ENCODE results near the gene BTBD7.

The BTBD7 gene

DNA sequence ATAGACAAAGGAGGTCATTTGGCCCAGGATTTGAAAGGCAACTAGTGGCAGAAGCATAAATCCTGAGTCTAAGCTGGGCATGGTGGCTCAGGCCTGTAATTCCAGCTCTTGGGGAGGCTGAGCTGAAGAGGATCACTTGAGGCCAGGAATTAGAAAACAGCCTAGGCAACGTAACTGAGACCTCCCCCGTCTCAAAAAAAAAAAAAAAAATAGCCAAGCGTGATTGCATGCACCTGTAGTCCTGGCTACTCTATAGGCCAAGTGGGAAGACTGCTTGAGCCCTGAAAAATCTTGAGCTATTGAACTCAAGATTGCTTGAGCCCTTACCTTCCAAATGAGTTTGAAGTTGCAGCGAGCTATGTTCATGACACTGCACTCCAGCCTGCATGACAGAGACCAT, 133.8 kb downstream of the BTBD7 start:
- DNase-seq (ENCODE audit: low spot score): no peak

- DNase-seq (ENCODE audit: low spot score): no peak
Measured at GRCh38 chr14:93195316-93195999, 137.4 kb downstream of the BTBD7 start.
